ENCODE measurements around the gene CCDC106.

The CCDC106 gene

DNA sequence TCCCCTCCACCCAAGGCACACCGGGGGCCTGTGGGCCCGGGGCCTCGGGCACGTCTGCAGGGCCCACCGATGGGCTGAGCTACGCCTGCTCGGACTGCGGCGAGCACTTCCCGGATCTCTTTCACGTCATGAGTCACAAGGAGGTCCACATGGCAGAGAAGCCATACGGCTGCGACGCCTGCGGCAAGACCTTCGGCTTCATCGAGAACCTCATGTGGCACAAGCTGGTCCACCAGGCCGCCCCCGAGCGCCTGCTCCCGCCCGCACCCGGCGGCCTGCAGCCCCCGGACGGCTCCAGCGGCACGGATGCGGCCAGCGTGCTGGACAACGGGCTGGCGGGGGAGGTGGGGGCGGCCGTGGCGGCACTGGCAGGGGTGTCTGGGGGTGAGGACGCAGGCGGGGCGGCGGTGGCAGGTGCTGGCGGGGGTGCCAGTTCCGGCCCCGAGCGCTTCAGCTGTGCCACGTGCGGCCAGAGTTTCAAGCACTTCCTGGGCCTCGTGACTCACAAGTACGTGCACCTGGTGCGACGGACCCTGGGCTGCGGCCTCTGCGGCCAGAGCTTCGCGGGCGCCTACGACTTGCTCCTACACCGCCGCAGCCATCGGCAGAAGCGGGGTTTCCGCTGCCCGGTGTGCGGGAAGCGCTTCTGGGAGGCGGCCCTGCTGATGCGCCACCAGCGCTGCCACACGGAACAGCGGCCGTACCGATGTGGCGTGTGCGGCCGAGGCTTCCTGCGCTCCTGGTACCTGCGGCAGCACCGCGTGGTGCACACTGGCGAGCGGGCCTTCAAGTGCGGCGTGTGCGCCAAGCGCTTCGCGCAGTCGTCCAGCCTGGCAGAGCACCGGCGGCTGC, 32.2 kb upstream of the CCDC106 start:
- no peaks in the 10 kb centered on the region for H3K9me3 ChIP-seq (ENCODE audit: insufficient read depth, low read depth, low read length)
- H3K4me3 ChIP-seq (ENCODE audit: low read length) = no peak overlapping the region
- H3K36me3 ChIP-seq (ENCODE audit: insufficient read depth, low read depth, low read length) = peaks cover 25% of the 10 kb centered on the region; the same call in 1 of the 2 replicates
- H3K27me3 ChIP-seq (ENCODE audit: insufficient read depth, low read length) = no peaks in the 10 kb centered on the region
- H3K9ac ChIP-seq (ENCODE audit: low read depth, low read length) = no peak overlapping the region
- H3K4me1 ChIP-seq (ENCODE audit: insufficient read depth, low read length) = no peaks in the 10 kb centered on the region
- no peak overlapping the region for H3K27ac ChIP-seq (ENCODE audit: low read length)

DNA sequence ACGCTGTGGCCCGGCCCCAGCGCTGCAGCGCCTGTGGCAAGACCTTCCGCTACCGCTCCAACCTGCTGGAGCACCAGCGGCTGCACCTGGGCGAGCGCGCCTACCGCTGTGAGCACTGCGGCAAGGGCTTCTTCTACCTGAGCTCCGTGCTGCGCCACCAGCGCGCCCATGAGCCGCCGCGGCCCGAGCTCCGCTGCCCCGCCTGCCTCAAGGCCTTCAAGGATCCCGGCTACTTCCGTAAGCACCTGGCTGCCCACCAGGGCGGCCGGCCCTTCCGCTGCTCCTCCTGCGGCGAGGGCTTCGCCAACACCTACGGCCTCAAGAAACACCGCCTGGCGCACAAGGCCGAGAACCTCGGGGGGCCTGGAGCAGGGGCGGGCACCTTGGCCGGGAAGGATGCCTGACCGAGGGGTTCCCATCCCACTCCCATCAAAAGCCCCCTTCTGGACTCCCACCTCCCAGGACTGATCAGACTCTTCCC, 31.6 kb upstream of the CCDC106 start:
- H3K9ac ChIP-seq (ENCODE audit: low read depth, low read length) = no peak overlapping the region
- no peak overlapping the region for H3K27ac ChIP-seq (ENCODE audit: low read length)
- H3K4me1 ChIP-seq (ENCODE audit: insufficient read depth, low read length) = no peaks in the 10 kb centered on the region
- peaks cover 31% of the 10 kb centered on the region for H3K36me3 ChIP-seq (ENCODE audit: insufficient read depth, low read depth, low read length)
- no peak overlapping the region for H3K4me3 ChIP-seq (ENCODE audit: low read length)
- H3K27me3 ChIP-seq (ENCODE audit: insufficient read depth, low read length) = no peaks in the 10 kb centered on the region
- H3K9me3 ChIP-seq (ENCODE audit: insufficient read depth, low read depth, low read length) = no peaks in the 10 kb centered on the region

DNA sequence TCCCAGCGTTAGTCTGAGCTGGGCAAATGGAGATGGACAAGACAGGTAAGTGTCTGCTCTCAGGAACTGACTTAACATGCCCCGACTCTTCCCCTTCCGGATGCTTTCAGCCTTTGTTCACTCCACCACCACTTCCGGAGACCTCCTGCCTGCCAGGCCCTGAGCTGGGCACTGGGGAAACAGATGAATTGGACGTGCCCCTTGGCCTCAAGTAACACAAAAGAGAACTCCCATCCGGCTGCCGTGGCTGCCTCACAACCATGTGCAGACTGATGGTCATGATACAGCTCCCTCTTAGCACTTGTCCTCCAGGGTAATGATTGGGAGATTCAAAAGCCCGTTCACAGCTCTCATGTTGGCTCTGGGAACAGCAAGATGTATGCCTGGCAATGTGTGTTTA, 30.6 kb upstream of the CCDC106 start:
- H3K9me3 ChIP-seq (ENCODE audit: insufficient read depth, low read depth, low read length) = no peaks in the 10 kb centered on the region

DNA sequence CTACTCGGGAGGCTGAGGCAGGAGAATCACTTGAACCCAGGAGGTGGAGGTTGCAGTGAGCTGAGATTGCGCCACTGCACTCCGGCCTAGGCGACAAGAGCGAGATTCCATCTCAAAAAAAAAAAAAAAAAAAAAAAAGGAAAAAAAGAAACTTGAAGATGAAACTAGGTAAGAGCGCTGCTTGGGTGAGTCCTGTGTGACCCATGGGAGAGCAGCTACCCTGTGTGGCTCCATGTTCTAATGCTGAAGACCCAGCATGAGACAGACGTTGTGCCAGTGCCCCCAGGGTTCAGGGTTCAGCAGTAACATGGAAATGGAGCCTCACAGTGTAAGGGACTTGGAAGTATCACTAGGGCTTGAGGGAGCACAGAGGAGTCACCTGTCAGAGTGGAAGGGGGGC, 29.6 kb upstream of the CCDC106 start:
- no peak overlapping the region for H3K9ac ChIP-seq (ENCODE audit: low read depth, low read length)
- H3K9me3 ChIP-seq (ENCODE audit: insufficient read depth, low read depth, low read length) = no peaks in the 10 kb centered on the region
- no peak overlapping the region for H3K27ac ChIP-seq (ENCODE audit: low read length)
- H3K4me3 ChIP-seq (ENCODE audit: low read length) = no peak overlapping the region
- H3K27me3 ChIP-seq (ENCODE audit: insufficient read depth, low read length) = no peaks in the 10 kb centered on the region
- H3K36me3 ChIP-seq (ENCODE audit: insufficient read depth, low read depth, low read length) = peaks cover 31% of the 10 kb centered on the region
- no peaks in the 10 kb centered on the region for H3K4me1 ChIP-seq (ENCODE audit: insufficient read depth, low read length)

More for the DNA sequence above, 30.6 kb upstream of the CCDC106 start:
- Histone ChIP-seq H3K9ac (ENCODE audit: low read depth, low read length) (no peak overlapping the region), H3K27me3 (ENCODE audit: insufficient read depth, low read length) (no peaks in the 10 kb centered on the region), H3K27ac (ENCODE audit: low read length) (no peak overlapping the region), H3K4me1 (ENCODE audit: insufficient read depth, low read length) (no peaks in the 10 kb centered on the region), H3K4me3 (ENCODE audit: low read length) (no peak overlapping the region), H3K36me3 (ENCODE audit: insufficient read depth, low read depth, low read length) (peaks cover 31% of the 10 kb centered on the region)

DNA sequence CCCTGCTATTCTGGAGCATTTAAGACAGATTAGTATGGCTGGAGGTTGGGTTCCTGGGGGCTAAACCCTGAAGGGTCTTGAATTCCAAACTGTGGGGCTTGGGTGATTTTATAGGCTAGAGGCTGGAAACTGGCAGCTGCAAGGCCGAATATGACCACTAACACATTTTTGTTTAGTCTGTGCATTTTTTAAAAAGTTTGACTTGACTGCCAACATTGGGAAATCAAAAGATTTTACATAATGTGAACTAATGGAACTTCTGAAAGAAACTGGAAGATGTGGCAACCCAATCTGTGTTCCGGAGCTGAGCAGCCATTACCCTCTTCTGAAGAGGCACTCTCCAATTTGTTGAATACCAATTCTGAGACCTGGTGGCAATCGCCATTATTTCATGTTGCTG, 28.7 kb upstream of the CCDC106 start:
- H3K27ac ChIP-seq (ENCODE audit: low read length) = no peak overlapping the region
- peaks cover 31% of the 10 kb centered on the region for H3K36me3 ChIP-seq (ENCODE audit: insufficient read depth, low read depth, low read length)
- H3K4me1 ChIP-seq (ENCODE audit: insufficient read depth, low read length) = no peaks in the 10 kb centered on the region
- no peak overlapping the region for H3K9ac ChIP-seq (ENCODE audit: low read depth, low read length)
- no peaks in the 10 kb centered on the region for H3K9me3 ChIP-seq (ENCODE audit: insufficient read depth, low read depth, low read length)
- no peak overlapping the region for H3K4me3 ChIP-seq (ENCODE audit: low read length)
- H3K27me3 ChIP-seq (ENCODE audit: insufficient read depth, low read length) = no peaks in the 10 kb centered on the region

- Histone ChIP-seq H3K9ac (ENCODE audit: low read depth, low read length) (no peak overlapping the region), H3K27ac (ENCODE audit: low read length) (no peak overlapping the region), H3K36me3 (ENCODE audit: insufficient read depth, low read depth, low read length) (peaks cover 29% of the 10 kb centered on the region), H3K9me3 (ENCODE audit: insufficient read depth, low read depth, low read length) (no peaks in the 10 kb centered on the region), H3K27me3 (ENCODE audit: insufficient read depth, low read length) (no peaks in the 10 kb centered on the region), H3K4me3 (ENCODE audit: low read length) (no peak overlapping the region), H3K4me1 (ENCODE audit: insufficient read depth, low read length) (no peaks in the 10 kb centered on the region)
Measured at GRCh38 chr19:55620410-55621204, 27.4 kb upstream of the CCDC106 start.

DNA sequence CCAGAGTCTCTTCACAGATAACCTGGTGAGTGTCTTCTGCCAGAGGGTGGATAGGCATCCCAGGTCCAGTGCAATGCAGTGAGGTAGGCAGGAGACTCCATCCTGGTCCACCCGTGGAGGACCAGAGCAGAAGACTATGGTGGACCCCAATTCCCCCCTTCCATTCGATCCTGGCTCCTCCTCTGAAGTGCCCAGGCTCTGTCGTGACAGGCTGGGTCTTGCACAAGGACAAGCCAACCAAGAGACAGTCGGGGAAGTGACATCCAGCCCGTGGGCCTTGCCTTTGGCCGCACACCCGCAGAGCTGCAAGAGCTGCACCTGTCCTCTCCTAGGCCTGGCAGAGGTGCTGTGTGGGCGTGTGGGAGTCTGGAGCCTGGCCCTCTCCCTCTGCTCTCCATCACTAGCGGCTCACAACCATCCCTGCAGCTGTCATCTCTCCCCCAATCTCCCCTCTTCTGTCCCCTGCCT, 26.8 kb upstream of the CCDC106 start:
- Histone ChIP-seq H3K9ac (ENCODE audit: low read depth, low read length) (no peak overlapping the region), H3K9me3 (ENCODE audit: insufficient read depth, low read depth, low read length) (no peaks in the 10 kb centered on the region), H3K27ac (ENCODE audit: low read length) (no peak overlapping the region), H3K4me3 (ENCODE audit: low read length) (no peak overlapping the region), H3K36me3 (ENCODE audit: insufficient read depth, low read depth, low read length) (peaks cover 26% of the 10 kb centered on the region), H3K27me3 (ENCODE audit: insufficient read depth, low read length) (no peaks in the 10 kb centered on the region), H3K4me1 (ENCODE audit: insufficient read depth, low read length) (no peaks in the 10 kb centered on the region)

- H3K27ac ChIP-seq (ENCODE audit: low read length) = no peak overlapping the region
- H3K4me3 ChIP-seq (ENCODE audit: low read length) = no peak overlapping the region
- H3K4me1 ChIP-seq (ENCODE audit: insufficient read depth, low read length) = no peaks in the 10 kb centered on the region
- no peaks in the 10 kb centered on the region for H3K27me3 ChIP-seq (ENCODE audit: insufficient read depth, low read length)
- H3K9ac ChIP-seq (ENCODE audit: low read depth, low read length) = no peak overlapping the region
- peaks cover 21% of the 10 kb centered on the region for H3K36me3 ChIP-seq (ENCODE audit: insufficient read depth, low read depth, low read length)
- H3K9me3 ChIP-seq (ENCODE audit: insufficient read depth, low read depth, low read length) = no peaks in the 10 kb centered on the region
Measured at GRCh38 chr19:55621673-55622231, 26.3 kb upstream of the CCDC106 start.

GRCh38 chr19:55622242-55622969, 25.6 kb upstream of the CCDC106 start:
- Histone ChIP-seq H3K4me1 (ENCODE audit: insufficient read depth, low read length) (no peaks in the 10 kb centered on the region), H3K27me3 (ENCODE audit: insufficient read depth, low read length) (no peaks in the 10 kb centered on the region), H3K9me3 (ENCODE audit: insufficient read depth, low read depth, low read length) (no peaks in the 10 kb centered on the region), H3K27ac (ENCODE audit: low read length) (no peak overlapping the region), H3K4me3 (ENCODE audit: low read length) (no peak overlapping the region), H3K36me3 (ENCODE audit: insufficient read depth, low read depth, low read length) (peaks cover 16% of the 10 kb centered on the region), H3K9ac (ENCODE audit: low read depth, low read length) (no peak overlapping the region)

DNA sequence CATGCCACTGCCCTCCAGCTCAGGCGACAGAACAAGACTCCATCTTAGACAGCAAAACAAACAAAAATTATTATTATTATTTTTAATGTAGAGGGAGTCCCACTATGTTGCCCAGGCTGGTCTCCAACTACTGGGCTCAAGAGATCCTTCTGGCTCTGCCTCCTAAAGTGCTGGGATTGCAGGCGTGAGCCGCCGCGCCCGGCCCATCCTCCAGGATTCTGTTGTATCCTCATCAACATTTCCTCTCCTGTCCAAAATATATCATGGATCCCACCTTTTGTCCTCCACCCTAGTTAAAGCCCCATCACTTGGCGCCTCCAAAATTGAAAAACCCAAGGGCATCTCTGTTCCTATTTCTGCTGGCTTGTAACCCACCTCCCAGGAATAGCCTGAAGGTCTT, 24.9 kb upstream of the CCDC106 start:
- no peaks in the 10 kb centered on the region for H3K27me3 ChIP-seq (ENCODE audit: insufficient read depth, low read length)
- H3K4me1 ChIP-seq (ENCODE audit: insufficient read depth, low read length) = no peaks in the 10 kb centered on the region
- no peak overlapping the region for H3K9ac ChIP-seq (ENCODE audit: low read depth, low read length)
- no peak overlapping the region for H3K4me3 ChIP-seq (ENCODE audit: low read length)
- H3K27ac ChIP-seq (ENCODE audit: low read length) = no peak overlapping the region
- H3K9me3 ChIP-seq (ENCODE audit: insufficient read depth, low read depth, low read length) = no peaks in the 10 kb centered on the region
- H3K36me3 ChIP-seq (ENCODE audit: insufficient read depth, low read depth, low read length) = peaks cover 10% of the 10 kb centered on the region

GRCh38 chr19:55623561-55623960, 24.5 kb upstream of the CCDC106 start:
- Histone ChIP-seq H3K4me3 (ENCODE audit: low read length) (peak overlapping the region; percentile 49), H3K9ac (ENCODE audit: low read depth, low read length) (no peak overlapping the region), H3K27ac (ENCODE audit: low read length) (no peak overlapping the region), H3K36me3 (ENCODE audit: insufficient read depth, low read depth, low read length) (peaks cover 10% of the 10 kb centered on the region), H3K4me1 (ENCODE audit: insufficient read depth, low read length) (no peaks in the 10 kb centered on the region), H3K9me3 (ENCODE audit: insufficient read depth, low read depth, low read length) (no peaks in the 10 kb centered on the region), H3K27me3 (ENCODE audit: insufficient read depth, low read length) (no peaks in the 10 kb centered on the region)
